GM18508 (cell line): ENCODE measurements around the gene SPATA9.

Experiments
- ATAC-seq: cut with Tn5 transposase; IDR thresholded peaks from one replicate; pipeline ENCODE4 v1.9.1; 2021; ENCODE audit warnings: moderate number of reproducible peaks; ENCODE audit not compliant: insufficient read depth, unreplicated experiment

The SPATA9 gene, protein sequence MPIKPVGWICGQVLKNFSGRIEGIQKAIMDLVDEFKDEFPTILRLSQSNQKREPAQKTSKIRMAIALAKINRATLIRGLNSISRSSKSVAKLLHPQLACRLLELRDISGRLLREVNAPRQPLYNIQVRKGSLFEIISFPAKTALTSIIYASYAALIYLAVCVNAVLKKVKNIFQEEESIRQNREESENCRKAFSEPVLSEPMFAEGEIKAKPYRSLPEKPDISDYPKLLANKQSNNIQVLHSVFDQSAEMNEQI

DNA sequence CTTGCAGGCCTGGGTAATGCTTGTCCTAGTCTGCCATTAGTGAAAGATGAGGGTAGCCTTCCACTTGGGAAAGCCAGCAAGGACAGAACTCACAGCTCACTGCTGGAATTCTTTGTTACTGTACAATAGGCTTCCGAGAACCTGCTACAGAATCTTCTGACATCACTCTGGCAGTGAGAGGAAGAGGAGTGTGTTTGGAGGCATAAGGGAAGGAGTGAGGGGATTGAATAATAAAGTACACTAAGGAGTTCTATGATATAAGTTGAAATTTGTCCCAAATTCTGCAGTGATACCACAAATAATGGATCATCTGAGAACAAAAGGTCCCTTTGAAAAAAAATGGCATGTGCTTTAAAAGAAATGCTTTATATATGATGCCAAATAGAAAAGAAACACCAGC lies at the start of gene SPATA9:
Gene SPATA9, minus strand, starts transcription at position 101 of the 400 bp plus-strand sequence. CDS start 137 bp downstream, outside the sequence.
- ATAC-seq = no peak

DNA sequence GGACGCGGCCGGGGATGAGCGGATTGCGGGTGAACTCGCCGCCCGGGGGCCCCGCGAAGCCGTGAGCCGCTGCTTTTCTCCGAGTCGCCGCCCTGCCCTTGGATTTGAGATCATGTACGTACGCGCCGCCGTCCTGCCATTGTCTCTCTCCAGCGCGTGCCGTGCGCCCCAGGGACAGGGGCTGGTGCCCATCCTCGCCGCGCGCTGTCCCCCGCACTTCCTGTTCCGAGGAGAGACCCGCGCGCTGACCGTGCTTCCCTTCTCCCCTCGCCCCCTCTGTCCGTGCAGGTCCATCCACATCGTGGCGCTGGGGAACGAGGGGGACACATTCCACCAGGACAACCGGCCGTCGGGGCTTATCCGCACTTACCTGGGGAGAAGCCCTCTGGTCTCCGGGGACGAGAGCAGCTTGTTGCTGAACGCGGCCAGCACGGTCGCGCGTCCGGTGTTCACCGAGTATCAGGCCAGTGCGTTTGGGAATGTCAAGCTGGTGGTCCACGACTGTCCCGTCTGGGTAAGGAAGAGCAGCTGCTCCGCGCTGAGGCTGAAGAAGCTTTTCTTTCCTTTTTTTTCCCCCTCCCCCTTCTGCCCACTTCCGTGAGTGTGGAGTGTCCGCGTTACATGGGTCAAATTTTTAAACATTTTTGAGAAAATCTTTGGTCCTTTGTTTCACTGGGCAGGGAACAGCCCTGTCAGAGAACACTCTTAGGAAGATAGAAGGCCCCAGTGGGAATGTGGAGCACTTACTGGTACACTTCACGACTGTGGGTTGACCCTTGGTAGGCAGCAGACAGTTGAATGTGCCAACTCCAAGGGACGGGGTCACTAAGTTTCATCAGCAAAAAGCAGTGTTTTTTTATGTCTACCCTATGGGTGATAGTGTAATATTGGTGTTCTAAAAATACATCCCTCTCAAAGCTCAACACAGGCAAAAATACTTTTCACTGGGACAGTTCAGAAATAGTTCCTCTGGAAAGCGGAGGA lies 49.1 kb upstream of the SPATA9 start:
- no peak for ATAC-seq

DNA sequence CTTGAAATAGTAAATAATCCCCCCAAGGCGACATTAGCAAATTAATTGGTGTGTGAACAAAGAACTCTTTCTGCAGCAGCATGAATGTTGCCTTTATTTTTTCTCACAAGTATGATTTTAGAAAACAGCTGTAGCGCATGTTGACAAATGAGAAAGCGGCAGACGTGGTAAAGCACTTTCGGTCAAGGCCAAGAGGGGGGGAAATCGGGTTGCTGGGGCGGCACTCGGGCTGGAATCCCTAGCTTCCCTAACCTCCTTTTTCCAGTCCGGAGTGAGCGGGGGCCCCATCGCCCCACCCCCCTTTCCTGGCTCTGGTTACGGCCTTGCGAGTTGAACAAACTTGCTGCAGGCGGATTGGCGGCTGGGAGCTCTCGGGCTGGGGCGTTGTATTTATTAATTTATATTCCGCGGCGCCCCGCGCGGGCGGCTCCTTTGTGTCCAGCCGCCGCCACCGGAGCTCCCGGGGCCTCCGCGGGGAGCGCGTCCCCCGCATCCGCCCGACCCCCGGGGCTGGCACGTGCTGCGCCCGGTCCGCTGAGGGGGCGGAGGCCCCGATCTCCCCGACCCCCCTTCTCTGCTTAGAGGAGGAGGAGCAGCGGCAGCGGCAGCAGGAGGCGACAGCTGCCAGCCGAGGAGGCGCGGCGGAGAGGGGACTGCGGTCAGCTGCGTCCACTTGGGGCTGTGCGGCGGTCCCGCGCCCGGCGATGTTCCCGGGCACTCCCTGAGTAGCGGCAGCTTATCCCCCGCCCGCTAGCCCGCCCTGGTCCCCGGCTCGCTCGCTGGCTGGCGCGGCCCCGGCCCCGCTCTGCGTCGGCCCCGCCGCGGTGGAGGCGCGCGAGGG lies 48.2 kb upstream of the SPATA9 start, which contains the start of gene RHOBTB3:
Gene RHOBTB3, plus strand, starts transcription at position 607 of the 841 bp plus-strand sequence. CDS start 347 bp downstream, outside the sequence.
- no peak for ATAC-seq

DNA sequence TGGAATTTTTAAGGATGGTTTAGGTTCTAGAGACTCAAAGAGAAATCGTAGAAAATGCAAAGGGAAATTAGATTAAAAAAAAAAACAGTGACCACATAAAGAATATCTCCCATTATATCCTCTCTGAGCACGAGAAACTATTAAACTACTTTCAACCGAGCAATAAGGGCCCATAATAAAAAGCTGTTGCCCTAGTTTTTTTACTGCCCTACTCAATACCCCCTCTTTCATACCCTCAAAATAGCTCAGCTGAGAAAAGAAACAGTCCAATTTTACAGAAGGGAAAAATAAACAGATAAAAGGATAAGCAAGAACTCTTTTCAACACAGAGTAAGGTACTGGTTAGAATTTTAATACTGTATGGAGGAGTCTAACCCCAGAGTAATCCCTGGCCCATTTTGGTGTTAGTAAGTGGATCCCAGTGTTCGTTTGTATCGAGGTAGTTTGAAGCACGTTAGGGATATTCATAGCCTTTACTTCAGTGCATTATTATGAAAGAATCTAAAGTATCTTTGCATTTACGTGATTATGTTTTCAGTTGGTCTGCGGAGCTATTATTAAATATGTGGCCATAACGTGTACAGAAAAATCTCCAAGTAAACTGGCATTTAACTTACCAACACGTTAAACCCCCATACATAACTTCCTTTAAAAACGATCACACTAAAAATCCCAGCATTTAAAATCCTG lies 47.4 kb upstream of the SPATA9 start:
- ATAC-seq = no peak

DNA sequence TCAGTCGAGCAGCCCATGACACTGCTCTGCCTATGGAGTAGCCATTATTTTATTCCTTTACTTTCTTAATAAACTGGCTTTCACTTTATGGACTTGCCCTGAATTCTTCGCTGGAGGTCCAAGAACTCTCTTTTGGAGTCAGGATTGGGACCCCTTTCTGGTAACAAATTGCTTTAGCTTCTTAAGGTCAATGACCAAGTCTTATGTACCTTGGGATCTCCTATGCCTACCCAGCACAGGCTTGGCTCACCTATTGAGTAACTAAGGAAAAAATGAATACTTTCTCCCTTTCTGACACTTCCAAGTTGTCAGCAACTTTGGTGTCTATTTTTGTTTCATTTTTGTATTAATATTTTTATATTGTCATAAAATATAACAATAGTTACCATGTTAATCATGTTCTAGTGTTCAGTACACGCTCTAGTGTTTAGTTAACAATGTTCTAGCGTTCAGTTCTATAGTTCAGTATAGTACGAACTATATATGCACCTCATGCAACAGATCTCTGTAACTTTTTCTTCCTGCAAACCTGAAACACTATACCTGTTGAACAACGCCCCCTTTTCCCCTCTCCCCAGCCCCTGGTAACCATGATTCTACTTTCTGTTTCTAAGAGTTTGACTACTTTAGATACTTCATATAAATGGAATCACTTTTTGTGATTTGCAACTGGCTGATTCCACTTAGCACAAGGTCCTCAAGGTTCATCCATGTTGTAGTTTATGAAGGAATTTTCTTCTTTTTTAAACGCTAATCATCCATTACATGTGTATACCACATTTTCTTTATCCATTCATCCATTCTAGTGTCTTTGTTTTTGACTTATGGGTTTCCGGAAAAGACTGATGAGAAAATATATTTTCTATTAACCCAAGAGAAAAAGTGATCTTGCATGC lies 46.6 kb upstream of the SPATA9 start:
- ATAC-seq = no peak

DNA sequence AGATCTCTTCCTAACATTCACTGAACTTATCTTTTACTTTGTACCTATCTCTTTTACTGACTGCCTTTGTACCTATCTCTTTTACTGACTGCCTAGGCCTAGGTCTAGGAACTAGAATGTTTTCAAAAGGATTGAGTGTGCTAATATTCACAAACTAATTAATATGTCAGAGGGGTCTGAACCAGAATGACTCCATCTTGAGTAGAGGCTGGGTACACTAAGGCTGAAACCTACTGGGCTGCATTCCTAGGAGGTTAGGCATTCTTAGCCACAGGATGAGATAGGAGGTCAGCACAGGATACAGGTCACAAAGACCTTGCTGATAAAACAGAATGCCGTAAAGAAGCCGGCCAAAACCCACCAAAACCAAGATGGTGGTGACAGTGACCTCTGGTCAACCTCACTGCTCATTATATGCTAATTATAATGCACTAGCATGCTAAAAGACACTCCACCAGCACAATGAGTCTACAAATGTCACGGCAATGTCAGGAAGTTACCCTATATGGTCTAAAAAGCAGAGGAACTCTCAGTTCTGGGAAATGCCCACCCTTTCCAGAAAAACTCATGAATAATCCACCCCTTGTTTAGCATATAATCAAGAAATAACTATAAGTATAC lies 45.8 kb upstream of the SPATA9 start:
- ATAC-seq = no peak

DNA sequence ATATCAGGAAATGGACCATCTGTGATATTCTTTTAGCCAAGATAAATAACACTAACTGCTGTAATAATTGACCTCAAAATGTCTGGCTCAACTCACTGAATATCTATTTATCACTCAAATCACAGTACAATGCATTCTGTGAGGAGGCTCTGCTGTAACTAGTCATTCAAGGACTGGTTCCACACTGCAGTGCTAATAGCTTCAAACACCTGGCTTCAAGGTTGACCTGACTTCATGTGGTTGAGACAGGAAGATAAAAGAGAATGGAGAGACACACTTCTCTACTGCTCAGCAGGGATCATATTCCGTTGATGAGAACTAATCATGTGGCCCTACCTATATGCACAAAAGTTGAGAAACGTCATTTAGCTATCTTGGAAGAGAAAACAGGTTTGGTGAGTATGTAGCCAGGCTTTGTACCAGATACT lies 45.0 kb upstream of the SPATA9 start:
- ATAC-seq = peak; percentile 34

DNA sequence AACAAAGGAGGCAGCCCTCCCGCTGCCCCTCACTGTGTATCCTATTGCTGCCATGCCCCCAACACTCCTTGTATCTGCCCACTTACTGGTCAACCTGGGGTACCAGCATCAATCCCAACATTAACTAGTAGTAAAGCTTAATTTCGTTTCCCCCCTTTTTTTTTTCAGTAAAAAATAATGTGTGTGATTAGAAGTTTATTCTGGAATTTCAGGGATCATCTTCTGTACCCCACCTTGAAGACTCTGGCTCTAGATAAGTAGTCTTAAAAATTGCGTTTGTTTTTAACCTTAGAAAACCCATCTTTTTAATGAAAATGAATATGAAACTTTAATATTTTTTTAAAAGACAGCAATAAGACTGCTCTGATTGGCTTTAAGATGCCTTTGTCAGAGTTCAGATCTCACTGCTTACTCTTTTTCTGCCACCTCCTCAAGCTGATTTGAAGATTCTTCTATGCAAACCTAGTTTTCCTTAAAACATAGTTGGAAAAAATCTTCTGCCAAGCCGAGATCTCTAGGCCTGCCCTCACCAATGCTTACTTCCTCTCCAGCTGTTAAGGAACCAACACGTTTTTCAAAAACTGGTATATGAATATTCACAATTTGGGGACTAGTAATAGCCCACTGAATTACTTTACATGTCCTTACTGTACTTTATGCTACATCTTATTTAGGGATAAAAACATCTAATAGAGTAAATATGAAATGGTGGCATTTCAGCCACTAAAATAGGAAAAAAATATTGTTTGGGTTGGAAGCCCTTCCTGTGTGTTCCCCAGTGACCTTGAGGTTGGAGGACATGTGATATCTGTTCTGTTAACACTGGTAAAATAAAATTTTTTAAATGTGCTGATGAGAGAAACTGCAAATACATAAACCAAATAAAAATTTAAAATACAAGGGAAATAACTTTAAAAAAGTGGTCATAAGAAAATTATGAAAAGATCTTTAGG lies 44.3 kb upstream of the SPATA9 start:
- no peak for ATAC-seq

DNA sequence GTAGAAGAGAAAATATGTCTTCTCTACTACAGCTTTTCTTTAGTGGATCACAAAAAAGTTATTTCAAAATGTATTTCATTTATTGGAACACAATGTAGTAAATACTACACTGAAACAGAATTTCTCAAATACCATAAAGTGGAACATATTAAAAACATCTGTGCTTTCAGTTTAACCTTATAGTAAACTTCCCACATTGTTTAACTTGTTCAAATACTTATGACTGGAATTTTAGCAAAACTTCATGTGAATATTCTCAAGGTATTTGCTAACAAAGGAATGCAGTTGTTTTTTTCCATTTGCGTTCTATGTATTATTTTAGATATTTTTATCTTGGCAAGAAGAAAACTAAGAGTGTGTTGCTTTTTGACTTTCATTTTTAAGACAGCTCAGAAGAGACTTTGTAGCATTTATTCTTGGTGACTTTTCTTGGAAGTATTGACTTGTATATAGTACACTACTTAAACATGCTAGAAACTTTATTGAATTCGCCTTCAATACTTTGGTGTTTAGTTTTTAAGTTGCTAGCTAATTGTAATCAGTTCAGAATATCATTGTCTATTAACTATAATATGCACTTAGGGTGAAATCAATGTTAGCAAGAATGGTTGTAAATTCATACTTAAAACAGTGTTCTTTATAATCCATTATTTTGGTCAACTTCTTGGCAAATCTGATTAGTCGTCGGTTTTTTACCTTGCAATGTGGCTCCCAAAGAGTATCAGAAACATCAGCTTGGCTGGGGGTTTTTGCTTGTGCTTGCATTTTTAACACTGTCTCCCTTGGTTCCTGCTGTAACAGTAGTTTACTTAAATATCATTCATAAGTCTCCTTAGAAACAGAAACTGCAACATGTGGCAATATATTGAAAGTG lies 43.4 kb upstream of the SPATA9 start:
- peak; percentile 33 for ATAC-seq

DNA sequence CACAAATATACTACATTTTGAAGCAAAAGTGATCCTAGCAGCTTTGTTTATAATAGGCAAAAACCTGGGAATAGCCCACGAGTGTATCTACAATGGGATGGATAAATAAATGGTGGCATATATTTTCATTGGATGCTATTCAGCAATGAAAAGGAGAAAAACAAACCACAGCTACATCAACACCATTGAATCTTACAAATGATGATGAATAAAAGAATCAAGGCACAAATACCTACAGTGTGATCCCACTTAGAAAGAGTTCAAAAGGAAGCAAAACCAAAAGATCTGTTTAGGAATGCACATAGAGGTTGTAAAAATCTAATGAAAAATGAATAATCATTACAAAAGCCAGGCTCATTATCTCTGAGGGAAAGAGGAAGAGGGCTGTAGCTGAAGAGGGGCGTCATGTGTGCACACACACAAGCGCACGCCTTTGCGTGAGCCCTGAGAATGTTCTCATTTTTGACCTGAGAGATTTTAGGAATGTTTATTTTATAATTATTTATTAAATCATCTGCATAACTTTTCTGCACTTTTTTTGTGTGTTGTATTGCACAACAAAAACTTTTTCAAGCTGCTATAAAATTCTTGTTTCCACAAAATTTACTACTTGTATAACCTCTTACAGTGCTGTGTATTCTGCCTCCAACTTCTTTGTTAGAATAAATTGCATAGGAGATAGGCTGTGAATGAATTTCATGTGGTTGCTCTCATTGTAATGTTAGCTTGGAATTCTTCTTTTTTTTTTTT lies 42.5 kb upstream of the SPATA9 start:
- no peak for ATAC-seq

DNA sequence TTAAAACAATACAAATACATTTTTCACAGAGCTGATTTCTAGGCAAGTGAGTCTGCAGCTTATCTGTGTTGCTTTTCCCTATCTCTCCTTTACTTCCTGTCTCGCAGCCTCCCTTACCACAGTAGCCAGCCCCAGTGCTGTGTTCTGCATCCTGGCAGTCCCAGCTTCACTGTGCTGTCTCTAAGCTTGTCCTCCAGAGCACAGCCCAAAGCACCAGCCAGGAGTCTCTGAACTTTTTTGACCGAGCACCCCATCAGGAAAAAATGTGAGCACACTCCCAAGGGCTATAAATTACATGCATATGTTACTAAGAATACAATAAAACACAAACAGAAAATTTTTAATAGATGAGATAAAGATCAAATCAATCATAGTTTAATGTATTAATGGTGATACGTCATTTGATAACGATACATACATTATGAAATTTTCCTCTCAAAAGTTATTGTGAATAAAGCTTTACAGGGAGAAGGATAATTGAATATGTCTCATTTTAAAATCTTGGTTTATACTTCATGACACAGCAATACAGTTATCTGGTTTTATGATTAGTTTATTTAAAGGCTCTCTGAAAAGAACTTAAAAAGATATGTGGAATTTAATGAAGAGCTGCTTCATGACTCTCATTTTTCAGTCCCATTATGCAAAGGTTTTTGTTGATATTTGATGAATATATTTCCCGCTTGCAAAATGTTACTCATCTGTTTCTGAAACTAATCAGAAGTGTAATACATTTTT lies 41.0 kb upstream of the SPATA9 start:
- no peak for ATAC-seq

DNA sequence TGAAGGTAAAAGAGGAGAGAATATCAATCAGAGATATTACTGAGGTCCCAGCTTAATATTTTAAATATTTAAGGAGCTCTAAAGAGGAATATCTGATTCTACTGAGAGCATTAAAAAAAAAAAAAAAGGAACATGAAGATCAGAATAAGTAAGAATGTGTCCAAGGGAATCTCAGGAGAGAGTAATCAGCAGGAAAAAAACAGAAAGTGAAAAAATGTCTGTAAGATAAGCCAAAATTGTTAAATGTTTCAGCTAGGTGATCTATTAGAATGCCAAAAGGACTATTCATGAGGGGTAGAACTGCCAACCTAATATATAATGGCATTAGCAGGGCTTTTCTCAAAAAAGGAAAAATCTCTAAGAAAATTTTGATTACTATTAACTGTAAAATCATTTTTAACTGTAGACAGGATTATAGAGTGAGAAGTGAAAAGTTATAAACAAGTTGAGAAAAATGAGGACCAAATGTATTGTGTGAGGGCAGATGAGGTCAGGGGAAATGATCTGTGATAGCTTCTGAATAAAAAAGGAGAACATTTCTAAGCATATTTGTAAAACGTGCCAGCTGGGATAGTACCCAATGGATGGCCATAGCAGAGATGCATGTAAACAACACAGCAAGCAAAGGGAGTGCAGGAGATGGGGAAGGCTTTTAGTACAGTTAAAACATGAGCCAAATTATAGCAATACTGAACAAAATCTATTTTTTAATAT lies 38.9 kb upstream of the SPATA9 start:
- ATAC-seq = no peak

DNA sequence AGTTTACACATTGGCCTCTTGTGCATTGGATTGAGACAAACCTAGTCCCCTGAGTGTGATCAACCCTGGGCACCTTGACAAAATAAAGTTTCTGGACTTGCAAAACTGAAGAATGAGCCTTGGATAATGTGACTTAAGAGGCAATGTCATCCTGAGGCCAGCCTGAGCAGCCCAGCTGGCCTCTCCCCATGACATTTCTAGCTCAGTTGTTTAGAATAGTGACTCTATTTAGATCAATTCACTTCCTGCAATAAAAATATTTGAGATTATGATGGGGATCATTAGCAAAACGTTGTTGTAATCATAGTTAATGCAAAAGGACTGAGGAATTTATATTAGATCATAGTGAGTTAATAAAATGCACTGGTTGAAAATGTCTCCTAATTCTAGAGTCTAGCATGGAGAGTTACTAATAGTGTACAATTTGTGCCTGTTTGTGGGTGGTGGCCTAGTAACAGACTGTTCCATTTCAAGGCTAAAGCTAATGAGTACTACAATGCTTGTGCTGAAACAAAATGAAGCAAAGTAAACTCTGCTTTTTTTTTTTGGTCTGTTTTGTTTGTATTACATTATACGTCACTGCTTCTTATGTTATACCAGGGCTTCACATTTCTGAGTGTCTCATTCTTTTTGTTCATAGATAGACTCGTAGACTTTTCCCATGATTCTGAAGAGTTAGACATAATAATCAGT lies 37.4 kb upstream of the SPATA9 start:
- no peak for ATAC-seq

DNA sequence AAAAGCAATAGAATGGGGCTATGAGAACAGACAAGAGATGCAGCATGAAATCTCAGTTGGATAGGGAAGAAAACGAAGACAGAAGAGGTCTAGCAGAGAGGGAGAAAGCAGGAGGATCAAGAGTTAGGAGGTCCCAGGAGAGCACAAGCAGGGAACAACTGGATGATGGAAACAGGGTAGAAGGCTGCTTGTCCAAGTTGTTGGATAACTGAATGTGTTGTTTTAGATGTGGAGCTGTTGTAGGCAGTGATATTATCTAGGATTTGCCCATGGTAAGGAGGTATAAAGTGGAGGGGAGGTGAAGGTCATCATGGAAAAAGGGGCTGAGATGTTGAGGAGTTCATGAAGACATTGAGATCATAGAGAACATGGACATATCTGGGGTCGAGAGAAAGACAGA lies 35.9 kb upstream of the SPATA9 start:
- no peak for ATAC-seq
